Muscle layer of colon (tissue), 2 donors: ENCODE data around the gene CD37.
"Not testable (repeated sequence)": the region's sequence is repeated elsewhere in the genome, so short reads cannot be mapped to it uniquely, and the experiment has no call there.

Experiments
- H3K27ac ChIP-seq: one replicate; pipeline ENCODE4 v1.7.0; 2013; ENCODE audit warnings: low read depth, mild to moderate bottlenecking, low read length, moderate library complexity
- H3K27me3 ChIP-seq, 2 donors: one replicate each; pipeline ENCODE4 v1.7.0; 2013; ENCODE audit warnings: low read length in 2 of 2, mild to moderate bottlenecking in 2 of 2; ENCODE audit not compliant: insufficient read depth in 2 of 2, control insufficient read depth in 1 of 2
- H3K36me3 ChIP-seq: one replicate; pipeline ENCODE4 v1.7.0; 2013; ENCODE audit warnings: mild to moderate bottlenecking, low read length; ENCODE audit not compliant: insufficient read depth
- H3K4me1 ChIP-seq: one replicate; pipeline ENCODE4 v1.7.0; 2013; ENCODE audit warnings: mild to moderate bottlenecking, low read length; ENCODE audit not compliant: insufficient read depth
- H3K4me3 ChIP-seq, 2 donors: one replicate each; pipeline ENCODE4 v1.7.0; 2013; ENCODE audit warnings: low read length in 2 of 2, low read depth in 1 of 2, mild to moderate bottlenecking in 1 of 2, moderate library complexity in 1 of 2
- H3K9ac ChIP-seq: one replicate; pipeline ENCODE4 v1.7.0; 2013; ENCODE audit warnings: low read length
- H3K9me3 ChIP-seq: one replicate; pipeline ENCODE4 v1.7.0; 2013; ENCODE audit warnings: mild to moderate bottlenecking, low read length
- donor health status: abdominal sarcoma.
- donor health status: Adenocarcinoma of cecum.

Gene CD37

GRCh38 chr19:49306734-49307133 lies 28.5 kb upstream of the CD37 start:
- H3K36me3 ChIP-seq: not testable (repeated sequence)

GRCh38 chr19:49309087-49309486 lies 26.1 kb upstream of the CD37 start:
- H3K36me3 ChIP-seq: peaks cover 9% of the 10 kb centered on the region
- H3K4me3 ChIP-seq: no peak overlapping the region
- H3K27me3 ChIP-seq: no peaks in the 10 kb centered on the region
- H3K27ac ChIP-seq: no peak overlapping the region
- no peaks in the 10 kb centered on the region for H3K4me1 ChIP-seq
- H3K9me3 ChIP-seq: no peaks in the 10 kb centered on the region
- no peak overlapping the region for H3K9ac ChIP-seq

More at GRCh38 chr19:49306734-49307133, 28.5 kb upstream of the CD37 start:
- not testable (repeated sequence) for H3K4me3 ChIP-seq, H3K9ac ChIP-seq, H3K4me1 ChIP-seq, H3K9me3 ChIP-seq, H3K27me3 ChIP-seq, H3K27ac ChIP-seq

- Histone ChIP-seq H3K4me1 (no peaks in the 10 kb centered on the region), H3K27ac (no peak overlapping the region), H3K4me3 (no peak overlapping the region)
These were observed 20.1 kb upstream of the CD37 start for GRCh38 chr19:49315111-49315510.

GRCh38 chr19:49316284-49316683 lies 18.9 kb upstream of the CD37 start:
- no peak overlapping the region for H3K27ac ChIP-seq
- H3K36me3 ChIP-seq: peaks cover under 1% of the 10 kb centered on the region
- no peaks in the 10 kb centered on the region for H3K9me3 ChIP-seq
- no peak overlapping the region for H3K4me3 ChIP-seq
- H3K27me3 ChIP-seq: no peaks in the 10 kb centered on the region
- H3K4me1 ChIP-seq: no peaks in the 10 kb centered on the region
- H3K9ac ChIP-seq: no peak overlapping the region

More at GRCh38 chr19:49315111-49315510, 20.1 kb upstream of the CD37 start:
- H3K27me3 ChIP-seq: no peaks in the 10 kb centered on the region
- no peaks in the 10 kb centered on the region for H3K9me3 ChIP-seq
- H3K36me3 ChIP-seq: peaks cover 9% of the 10 kb centered on the region
- no peak overlapping the region for H3K9ac ChIP-seq

GRCh38 chr19:49318296-49318695 lies 16.9 kb upstream of the CD37 start:
- H3K9me3 ChIP-seq: no peaks in the 10 kb centered on the region
- no peak overlapping the region for H3K9ac ChIP-seq
- no peaks in the 10 kb centered on the region for H3K4me1 ChIP-seq
- no peaks in the 10 kb centered on the region for H3K27me3 ChIP-seq
- H3K27ac ChIP-seq: no peak overlapping the region
- H3K36me3 ChIP-seq: no peaks in the 10 kb centered on the region
- no peak overlapping the region for H3K4me3 ChIP-seq

- H3K4me1 ChIP-seq: no peaks in the 10 kb centered on the region
- H3K9me3 ChIP-seq: no peaks in the 10 kb centered on the region
- no peaks in the 10 kb centered on the region for H3K36me3 ChIP-seq
- H3K4me3 ChIP-seq: no peak within 1 kb of the TSS
- no peaks in the 10 kb centered on the region for H3K27me3 ChIP-seq
- H3K9ac ChIP-seq: no peak within 1 kb of the TSS
- no peak within 1 kb of the TSS for H3K27ac ChIP-seq
These were observed 10.2 kb upstream of the CD37 start, which contains the start of gene SLC6A16 for GRCh38 chr19:49324801-49325576. Gene SLC6A16, minus strand, starts transcription at chr19:49325191. Its CDS starts 13,844 bp downstream, at chr19:49311347.

GRCh38 chr19:49325756-49326155 lies 9.4 kb upstream of the CD37 start:
- H3K27me3 ChIP-seq, H3K36me3 ChIP-seq, H3K4me3 ChIP-seq, H3K9ac ChIP-seq, H3K9me3 ChIP-seq, H3K27ac ChIP-seq, H3K4me1 ChIP-seq: not testable (repeated sequence)

- no peak overlapping the region for H3K27ac ChIP-seq
- H3K4me3 ChIP-seq: no peak overlapping the region
- H3K9me3 ChIP-seq: no peaks in the 10 kb centered on the region
- no peaks in the 10 kb centered on the region for H3K36me3 ChIP-seq
- no peaks in the 10 kb centered on the region for H3K27me3 ChIP-seq
- H3K4me1 ChIP-seq: no peaks in the 10 kb centered on the region
- no peak overlapping the region for H3K9ac ChIP-seq
These were observed 9.0 kb upstream of the CD37 start for GRCh38 chr19:49326165-49326704.

- Histone ChIP-seq H3K4me3 (no peak overlapping the region), H3K36me3 (no peaks in the 10 kb centered on the region), H3K4me1 (no peaks in the 10 kb centered on the region), H3K9me3 (no peaks in the 10 kb centered on the region), H3K27ac (no peak overlapping the region), H3K9ac (no peak overlapping the region), H3K27me3 (no peaks in the 10 kb centered on the region)
These were observed 7.2 kb upstream of the CD37 start for GRCh38 chr19:49327878-49328544.

GRCh38 chr19:49328741-49329140 lies 6.5 kb upstream of the CD37 start:
- Histone ChIP-seq H3K4me3 (no peak overlapping the region), H3K27me3 (no peaks in the 10 kb centered on the region), H3K9me3 (no peaks in the 10 kb centered on the region), H3K27ac (no peak overlapping the region), H3K9ac (no peak overlapping the region), H3K36me3 (no peaks in the 10 kb centered on the region), H3K4me1 (no peaks in the 10 kb centered on the region)

GRCh38 chr19:49331187-49331586 lies 4.0 kb upstream of the CD37 start:
- H3K27ac ChIP-seq, H3K27me3 ChIP-seq, H3K9ac ChIP-seq, H3K36me3 ChIP-seq, H3K4me3 ChIP-seq, H3K9me3 ChIP-seq, H3K4me1 ChIP-seq: not testable (repeated sequence)
